Thyroid gland (tissue), 4 donors: ENCODE data around the gene SLX1B. TPM values are rescaled to one million over a fixed set of nuclear protein-coding genes. Genes with fewer than 3 reads are reported as not detected.
"Not testable (repeated sequence)": the region's sequence is repeated elsewhere in the genome, so short reads cannot be mapped to it uniquely, and the experiment has no call there.

ENCODE experiments used
- DNase-seq, 2 donors: peaks; one replicate each; pipeline ENCODE4 v3.0.0-alpha.2; 2019
- H3K27ac ChIP-seq, 3 donors: fragments of 200-600 bp; sonication (generic); 1 replicate in 2 of 3; 2 replicates in 1 of 3; pipeline ENCODE4 v1.5.1; 2016 to 2019; ENCODE audit warnings: mild to moderate bottlenecking in 1 of 3, moderate library complexity in 1 of 3
- H3K27me3 ChIP-seq: fragments of 200-600 bp; sonication (generic); one replicate; pipeline ENCODE4 v1.5.1; 2019
- H3K36me3 ChIP-seq, 2 donors: fragments of 200-600 bp; sonication (generic); one replicate each; pipeline ENCODE4 v1.5.1; 2016 to 2019
- H3K4me1 ChIP-seq, 2 donors: fragments of 200-600 bp; sonication (generic); one replicate each; pipeline ENCODE4 v1.5.1; 2017 to 2019
- H3K4me3 ChIP-seq, 3 donors: fragments of 200-600 bp; sonication (generic); replicated peaks in 1 of 3; 1 replicate in 2 of 3; 2 replicates in 1 of 3; pipeline ENCODE4 v1.5.1; 2016; ENCODE audit warnings: mild to moderate bottlenecking in 1 of 3
- H3K9me3 ChIP-seq: fragments of 200-600 bp; sonication (generic); one replicate; pipeline ENCODE4 v1.5.1; 2017
- whole genome bisulfite sequencing, 2 donors: methylation state at CpG; one replicate each; pipeline ENCODE4 v1.1.5; 2017; 5-methylcytosine and 5-hydroxymethylcytosine counted together
- intact Hi-C: fragments of 100-400 bp; cut with DNase I; formaldehyde crosslinking; loops from one replicate; pipeline ENCODE4 v1.15.1; 2023
- total RNA-seq, 4 donors: library from RNA; depleted of rRNA; stranded (reverse); fragments of >200 nt; gene quantifications; one replicate each; pipeline ENCODE4 v1.2.3, GENCODE V29; 2016

Gene SLX1B
- total RNA-seq: 10 to 100 TPM; 12.4 to 34.6 (median 28.9) TPM

DNA sequence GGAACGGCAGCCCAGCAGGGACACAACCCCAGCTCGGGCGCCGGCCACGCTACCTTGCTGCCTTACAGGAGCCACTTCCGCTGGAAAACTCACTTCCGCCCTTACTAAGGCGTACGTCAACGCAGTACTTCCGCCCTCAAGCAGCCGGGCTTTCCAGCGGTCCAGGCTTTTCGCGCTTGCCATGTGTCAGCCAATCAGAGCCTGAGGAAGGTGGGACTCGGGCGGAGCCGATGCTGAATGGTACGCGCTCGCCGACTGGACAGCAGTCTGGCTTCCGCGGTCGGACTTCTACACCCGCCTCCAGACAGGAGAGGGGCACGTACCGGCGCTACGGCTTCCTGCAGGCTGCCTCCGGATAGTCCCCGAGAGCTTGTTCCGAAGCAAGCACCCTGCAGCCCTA lies at the start of gene SLX1B, which contains the start of gene BOLA2:
TSS of gene SLX1B (plus strand) at position 265 of the 400 bp plus-strand sequence.
TSS of gene BOLA2 (minus strand) at position 83 of the 400 bp plus-strand sequence. CDS start 98 bp downstream, outside the sequence.
- H3K9me3 ChIP-seq, H3K27ac ChIP-seq, H3K36me3 ChIP-seq, H3K4me1 ChIP-seq, H3K4me3 ChIP-seq, DNase-seq, intact Hi-C loops, H3K27me3 ChIP-seq: not testable (repeated sequence)
- no CpG with 5 or more reads among the region's 33 CpGs for WGBS, 2 donors

GRCh38 chr16:29405249-29405648 lies 49.1 kb upstream of the SLX1B start:
- intact Hi-C loops, H3K4me1 ChIP-seq, H3K27me3 ChIP-seq, H3K9me3 ChIP-seq, H3K36me3 ChIP-seq, DNase-seq, H3K4me3 ChIP-seq, H3K27ac ChIP-seq: not testable (repeated sequence)
- WGBS, 2 donors: 82 to 85% methylated on average over 7 of the region's 7 CpGs

- H3K9me3 ChIP-seq, H3K27ac ChIP-seq, H3K4me3 ChIP-seq, H3K4me1 ChIP-seq, DNase-seq, intact Hi-C loops, H3K36me3 ChIP-seq, H3K27me3 ChIP-seq: not testable (repeated sequence)
- 94 to 95% methylated on average over 2 of the region's 2 CpGs for WGBS, 2 donors
These were observed 30.7 kb upstream of the SLX1B start for GRCh38 chr16:29423587-29423986.

- DNase-seq, H3K27ac ChIP-seq, H3K27me3 ChIP-seq, intact Hi-C loops, H3K4me3 ChIP-seq, H3K9me3 ChIP-seq, H3K36me3 ChIP-seq, H3K4me1 ChIP-seq: not testable (repeated sequence)
- WGBS, 2 donors: 95 to 97% methylated on average over 3 of the region's 3 CpGs
These were observed 28.9 kb upstream of the SLX1B start for GRCh38 chr16:29425390-29425789.

DNA sequence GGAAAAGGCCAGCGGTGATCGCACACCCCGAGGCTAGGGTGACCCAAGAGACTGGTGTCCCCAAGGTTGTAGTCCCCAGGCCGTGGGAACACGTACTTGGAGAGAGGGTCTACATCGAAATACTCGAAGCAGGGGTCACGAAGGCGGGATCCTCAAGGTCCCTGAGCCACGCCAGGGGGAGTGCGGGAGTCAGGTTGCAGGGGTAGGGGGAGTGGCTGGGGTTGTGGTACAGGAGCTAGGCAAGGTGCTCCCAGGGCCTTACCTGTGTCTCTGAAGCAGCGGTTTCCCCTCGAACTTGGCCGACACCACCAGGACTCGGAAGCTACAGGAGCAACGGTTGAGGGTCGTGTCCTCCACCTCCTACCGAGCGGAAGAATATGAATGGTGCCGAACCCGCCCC lies 579 bp upstream of the SLX1B start:
- DNase-seq, H3K27me3 ChIP-seq, intact Hi-C loops, H3K4me3 ChIP-seq, H3K9me3 ChIP-seq, H3K4me1 ChIP-seq, H3K27ac ChIP-seq, H3K36me3 ChIP-seq: not testable (repeated sequence)
- WGBS, 2 donors: no CpG with 5 or more reads among the region's 21 CpGs

- H3K27me3 ChIP-seq, DNase-seq, H3K4me1 ChIP-seq, H3K9me3 ChIP-seq, H3K4me3 ChIP-seq, H3K36me3 ChIP-seq, intact Hi-C loops, H3K27ac ChIP-seq: not testable (repeated sequence)
- no CpG with 5 or more reads among the region's 29 CpGs for WGBS, 2 donors
These were observed 495 bp downstream of the SLX1B start for GRCh38 chr16:29454828-29455227.

- H3K4me3 ChIP-seq, H3K9me3 ChIP-seq, H3K4me1 ChIP-seq, H3K27ac ChIP-seq, DNase-seq, intact Hi-C loops, H3K27me3 ChIP-seq, H3K36me3 ChIP-seq: not testable (repeated sequence)
- WGBS, 2 donors: 100% methylated on average over 1 of the region's 2 CpGs; no CpG with 5 or more reads in 1 of the 2 donors
These were observed 3.3 kb downstream of the SLX1B start for GRCh38 chr16:29457660-29458059.

- H3K27ac ChIP-seq, H3K27me3 ChIP-seq, intact Hi-C loops, H3K4me3 ChIP-seq, DNase-seq, H3K9me3 ChIP-seq, H3K4me1 ChIP-seq, H3K36me3 ChIP-seq: not testable (repeated sequence)
- WGBS, 2 donors: no CpG with 5 or more reads among the region's 13 CpGs
These were observed 5.6 kb downstream of the SLX1B start, which contains the start of gene SULT1A4 for GRCh38 chr16:29459706-29460646. Gene SULT1A4, plus strand, starts transcription at chr16:29459913. Its CDS starts 1,473 bp downstream, at chr16:29461386.

GRCh38 chr16:29460647-29461030 lies 6.3 kb downstream of the SLX1B start:
- H3K4me3 ChIP-seq, H3K27me3 ChIP-seq, H3K4me1 ChIP-seq, H3K27ac ChIP-seq, intact Hi-C loops, H3K36me3 ChIP-seq, H3K9me3 ChIP-seq, DNase-seq: not testable (repeated sequence)
- no CpG with 5 or more reads among the region's 9 CpGs for WGBS, 2 donors

DNA sequence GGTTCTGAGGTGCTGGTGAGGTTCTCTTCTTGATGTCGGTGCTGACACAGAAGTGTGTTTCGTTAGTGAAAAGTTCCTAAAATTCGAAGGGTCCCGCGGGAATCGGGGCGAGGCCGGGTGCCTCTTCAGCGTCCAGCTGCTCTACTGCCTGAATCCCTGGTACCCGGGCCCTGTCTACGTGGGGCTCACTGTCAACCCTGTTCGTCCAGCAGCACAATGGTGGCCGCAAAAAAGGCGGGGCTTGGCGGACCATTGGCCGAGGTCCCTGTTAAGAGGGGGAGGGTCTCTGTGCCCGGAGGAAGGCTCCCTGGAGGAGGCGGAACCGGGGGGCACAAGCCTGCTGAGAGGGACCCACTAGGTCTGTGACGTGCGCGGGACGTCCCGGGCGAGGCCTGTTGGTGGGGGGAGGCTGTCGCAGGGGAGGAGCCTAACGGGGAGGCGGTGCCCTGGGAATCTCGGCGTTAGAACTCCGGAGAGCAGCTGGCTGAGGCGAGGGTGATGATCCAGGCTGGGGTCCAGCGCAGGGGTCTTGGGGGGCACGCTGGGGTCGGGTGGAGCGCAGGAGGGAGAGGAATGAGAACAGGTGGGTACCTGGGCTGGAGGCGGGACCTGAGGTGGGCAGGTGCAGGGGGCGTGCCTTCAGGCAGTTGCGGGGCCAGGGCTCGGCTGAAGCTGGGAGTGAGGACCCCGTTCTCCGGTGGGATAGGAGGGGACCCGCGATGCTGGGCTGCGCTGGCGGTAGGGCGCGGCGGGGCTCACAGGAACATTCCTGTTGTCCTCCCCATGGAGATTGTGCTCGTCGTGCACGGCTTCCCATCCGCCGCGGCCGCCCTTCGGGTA lies 11.9 kb downstream of the SLX1B start:
- DNase-seq, H3K36me3 ChIP-seq, H3K4me1 ChIP-seq, H3K27me3 ChIP-seq, intact Hi-C loops, H3K4me3 ChIP-seq, H3K9me3 ChIP-seq, H3K27ac ChIP-seq: not testable (repeated sequence)
- WGBS, 2 donors: no CpG with 5 or more reads among the region's 57 CpGs

DNA sequence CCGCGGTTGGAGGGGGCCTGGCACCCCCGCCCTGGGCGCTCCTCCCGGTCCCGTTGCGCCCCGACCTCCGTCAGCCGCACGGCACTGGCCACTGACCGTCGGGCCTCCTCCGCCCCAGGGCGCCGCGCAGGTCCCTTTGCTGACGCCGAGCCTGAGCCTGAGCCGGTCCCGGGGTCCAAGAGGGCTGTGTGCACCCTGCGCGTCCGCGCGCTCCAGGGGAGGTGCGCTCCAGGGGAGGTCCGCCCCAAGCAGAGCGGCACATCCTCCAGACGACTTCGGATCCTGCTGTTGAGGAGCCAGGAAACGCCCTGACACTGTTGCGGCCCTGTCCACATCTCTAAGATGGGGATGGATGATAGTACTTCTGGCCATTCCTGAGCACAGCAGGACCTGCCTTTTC lies 12.6 kb downstream of the SLX1B start:
- H3K4me1 ChIP-seq, intact Hi-C loops, H3K27me3 ChIP-seq, H3K36me3 ChIP-seq, H3K27ac ChIP-seq, H3K9me3 ChIP-seq, H3K4me3 ChIP-seq, DNase-seq: not testable (repeated sequence)
- no CpG with 5 or more reads among the region's 33 CpGs for WGBS, 2 donors

GRCh38 chr16:29467654-29468366 lies 13.5 kb downstream of the SLX1B start:
- H3K36me3 ChIP-seq, H3K27ac ChIP-seq, H3K9me3 ChIP-seq, intact Hi-C loops, H3K4me1 ChIP-seq, DNase-seq, H3K27me3 ChIP-seq, H3K4me3 ChIP-seq: not testable (repeated sequence)
- WGBS, 2 donors: no CpG with 5 or more reads among the region's 10 CpGs
